Measurements from ENCODE around the gene ARHGEF38. TPM values are rescaled to one million over a fixed set of nuclear protein-coding genes. Genes with fewer than 3 reads are reported as not detected.
A peak's percentile ranks its signal among the peaks of the same experiment; 100 is the strongest.

ARHGEF38 gene
- total RNA-seq, 1 experiment from 2014 or later, result 0.15 TPM

DNA sequence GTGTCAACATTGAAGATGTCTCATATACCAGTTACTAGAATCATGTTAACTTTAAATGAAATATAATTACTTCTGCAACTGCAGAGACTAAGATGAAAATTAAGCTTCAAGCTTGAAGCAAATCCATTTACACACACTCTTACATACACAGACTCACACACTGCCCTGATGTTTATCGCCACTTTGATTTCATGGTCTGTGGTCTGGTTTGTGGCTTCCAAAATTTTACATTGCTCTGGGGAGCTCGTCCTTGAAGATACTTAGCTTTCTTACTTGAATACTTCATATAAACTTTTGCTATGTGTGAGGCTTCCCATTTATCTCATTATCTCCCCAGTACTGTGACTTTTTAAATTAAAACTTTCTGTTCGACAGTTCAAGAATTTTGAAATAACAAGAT lies 35.8 kb downstream of the ARHGEF38 start:
- no peak for TF ChIP-seq EZH2 (IDR thresholded peaks at IDR 0.05; ENCODE audit: low read depth)
- TF ChIP-seq, protein P1, sequence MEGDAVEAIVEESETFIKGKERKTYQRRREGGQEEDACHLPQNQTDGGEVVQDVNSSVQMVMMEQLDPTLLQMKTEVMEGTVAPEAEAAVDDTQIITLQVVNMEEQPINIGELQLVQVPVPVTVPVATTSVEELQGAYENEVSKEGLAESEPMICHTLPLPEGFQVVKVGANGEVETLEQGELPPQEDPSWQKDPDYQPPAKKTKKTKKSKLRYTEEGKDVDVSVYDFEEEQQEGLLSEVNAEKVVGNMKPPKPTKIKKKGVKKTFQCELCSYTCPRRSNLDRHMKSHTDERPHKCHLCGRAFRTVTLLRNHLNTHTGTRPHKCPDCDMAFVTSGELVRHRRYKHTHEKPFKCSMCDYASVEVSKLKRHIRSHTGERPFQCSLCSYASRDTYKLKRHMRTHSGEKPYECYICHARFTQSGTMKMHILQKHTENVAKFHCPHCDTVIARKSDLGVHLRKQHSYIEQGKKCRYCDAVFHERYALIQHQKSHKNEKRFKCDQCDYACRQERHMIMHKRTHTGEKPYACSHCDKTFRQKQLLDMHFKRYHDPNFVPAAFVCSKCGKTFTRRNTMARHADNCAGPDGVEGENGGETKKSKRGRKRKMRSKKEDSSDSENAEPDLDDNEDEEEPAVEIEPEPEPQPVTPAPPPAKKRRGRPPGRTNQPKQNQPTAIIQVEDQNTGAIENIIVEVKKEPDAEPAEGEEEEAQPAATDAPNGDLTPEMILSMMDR (conservative IDR thresholded peaks at IDR 0.05), result no peak
- no TSS peak for BruUV-seq (replicated peaks)
- H3F3A ChIP-seq (ENCODE audit: insufficient read depth, low read depth), result peaks cover 15% of the 10 kb centered on the region; the same call in 1 of the 2 replicates
- H2AFZ ChIP-seq, result no peak overlapping the region
- ChIA-PET POLR2A (ENCODE audit: unreplicated experiment) (no interaction called here), CTCF (no interaction called here)
- no peak for DNase-seq
- no peak overlapping the region for H3K4me3 ChIP-seq
- no peak overlapping the region for H3K4me2 ChIP-seq
- H3K4me1 ChIP-seq (replicated peaks; ENCODE audit: insufficient read depth), result peaks cover 35% of the 10 kb centered on the region
- H3K36me3 ChIP-seq (ENCODE audit: low read depth), result no peaks in the 10 kb centered on the region
- no peaks in the 10 kb centered on the region for H3K27me3 ChIP-seq (ENCODE audit: insufficient read depth, low read depth)
- no peaks in the 10 kb centered on the region for H4K20me1 ChIP-seq (ENCODE audit: insufficient read depth)
- H3K27ac ChIP-seq, result no peak overlapping the region
- intact Hi-C loops (cut with micrococcal nuclease; ENCODE audit: unreplicated experiment), result no loop called here
- H3K9me2 ChIP-seq (ENCODE audit: insufficient read depth), result no peaks in the 10 kb centered on the region
- no peaks in the 10 kb centered on the region for H3K9me3 ChIP-seq (ENCODE audit: insufficient read depth, low read depth)
- no peaks in the 10 kb centered on the region for H3K79me2 ChIP-seq (ENCODE audit: low read depth)

DNA sequence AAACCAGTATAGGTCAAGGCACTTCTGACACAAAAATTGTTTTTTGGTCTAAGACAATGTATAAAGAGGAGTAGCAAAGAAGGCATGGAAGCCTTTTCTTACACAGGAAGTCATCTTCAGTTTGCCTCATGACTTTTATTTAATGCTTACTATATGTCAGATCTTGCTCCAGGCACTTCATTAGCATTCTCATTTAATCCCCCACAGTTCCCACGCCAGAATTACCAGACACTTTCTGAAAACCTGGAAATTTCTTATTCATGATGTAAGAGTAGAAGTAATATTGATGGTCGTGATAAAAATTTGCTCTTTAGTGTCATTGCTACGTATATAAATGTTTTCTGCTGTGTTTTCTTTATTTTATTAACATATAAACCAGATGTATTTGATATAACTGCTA lies 39.2 kb downstream of the ARHGEF38 start:
- no peak for DNase-seq
- no TSS peak for BruUV-seq (replicated peaks)
- no peak overlapping the region for H3K27ac ChIP-seq
- H3K4me1 ChIP-seq (replicated peaks; ENCODE audit: insufficient read depth), result peaks cover 36% of the 10 kb centered on the region
- intact Hi-C loops (cut with micrococcal nuclease; ENCODE audit: unreplicated experiment), result no loop called here
- CTCF ChIA-PET, result no interaction called here
- no peaks in the 10 kb centered on the region for H3K27me3 ChIP-seq (ENCODE audit: insufficient read depth, low read depth)
- no peak overlapping the region for H3K4me2 ChIP-seq
- no peaks in the 10 kb centered on the region for H3K9me2 ChIP-seq (ENCODE audit: insufficient read depth)
- H2AFZ ChIP-seq, result no peak overlapping the region
- no peaks in the 10 kb centered on the region for H4K20me1 ChIP-seq (ENCODE audit: insufficient read depth)
- no peak for TF ChIP-seq EZH2 (IDR thresholded peaks at IDR 0.05; ENCODE audit: low read depth)
- TF ChIP-seq, protein P1 (conservative IDR thresholded peaks at IDR 0.05), result no peak
- POLR2A ChIA-PET (ENCODE audit: unreplicated experiment), result no interaction called here
- H3F3A ChIP-seq (ENCODE audit: insufficient read depth, low read depth), result peaks cover 18% of the 10 kb centered on the region
- H3K4me3 ChIP-seq, result no peak overlapping the region
- no peaks in the 10 kb centered on the region for H3K9me3 ChIP-seq (ENCODE audit: insufficient read depth, low read depth)
- H3K36me3 ChIP-seq (ENCODE audit: low read depth), result no peaks in the 10 kb centered on the region
- H3K79me2 ChIP-seq (ENCODE audit: low read depth), result no peaks in the 10 kb centered on the region

DNA sequence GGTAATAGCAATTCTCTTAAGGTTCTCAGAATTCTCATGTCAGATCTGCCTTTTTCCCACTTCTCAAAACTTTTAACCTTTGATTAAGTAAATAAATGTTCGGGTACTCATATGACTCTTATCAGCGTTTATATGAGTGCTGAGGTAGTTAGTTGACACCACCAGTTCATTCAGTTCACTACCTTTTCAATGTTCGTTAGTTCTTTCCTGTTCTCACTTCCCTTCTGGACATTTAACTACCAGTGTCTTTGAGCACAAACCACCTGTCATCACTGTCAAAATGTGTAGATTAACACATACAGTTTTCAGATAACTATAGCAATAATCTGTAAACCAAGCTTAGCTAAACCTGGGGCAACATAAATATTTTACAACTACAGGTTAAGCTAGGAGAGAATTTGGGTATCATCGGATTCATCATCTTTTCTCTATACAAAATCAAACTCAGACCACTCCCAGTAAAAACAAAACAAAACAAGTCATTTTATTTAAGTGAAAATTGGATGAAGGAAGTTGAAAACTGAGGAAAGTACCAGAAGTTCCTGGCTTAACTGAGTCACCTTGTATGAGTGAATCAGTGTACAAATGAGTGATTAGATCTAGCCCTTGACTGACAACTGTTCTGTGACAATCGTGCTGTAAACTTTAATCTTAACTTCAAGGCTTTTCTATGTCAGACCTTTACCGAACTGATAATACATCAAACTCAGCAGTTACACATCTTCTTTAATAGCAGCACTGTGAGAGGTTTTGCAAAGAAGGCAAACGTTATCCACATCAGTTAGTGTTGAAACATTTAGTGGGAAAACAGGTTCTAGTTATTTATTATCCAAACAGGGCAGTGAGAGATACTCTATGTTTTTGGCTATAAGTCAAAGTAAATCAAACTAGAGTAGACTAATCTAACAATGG lies 41.9 kb downstream of the ARHGEF38 start:
- peaks cover 14% of the 10 kb centered on the region for H3F3A ChIP-seq (ENCODE audit: insufficient read depth, low read depth)
- H3K4me1 ChIP-seq (replicated peaks; ENCODE audit: insufficient read depth), result peaks cover 31% of the 10 kb centered on the region
- peak overlapping the region; percentile 51 for H3K4me2 ChIP-seq
- H3K9me2 ChIP-seq (ENCODE audit: insufficient read depth), result no peaks in the 10 kb centered on the region
- H3K9me3 ChIP-seq (ENCODE audit: insufficient read depth, low read depth), result no peaks in the 10 kb centered on the region
- H3K79me2 ChIP-seq (ENCODE audit: low read depth), result no peaks in the 10 kb centered on the region
- DNase-seq, result peak in 1 of 2 experiments; percentile 69
- ChIA-PET POLR2A (ENCODE audit: unreplicated experiment) (no interaction called here), CTCF (no interaction called here)
- no TSS peak for BruUV-seq (replicated peaks)
- no peaks in the 10 kb centered on the region for H4K20me1 ChIP-seq (ENCODE audit: insufficient read depth)
- no peak overlapping the region for H3K4me3 ChIP-seq
- no peaks in the 10 kb centered on the region for H3K27me3 ChIP-seq (ENCODE audit: insufficient read depth, low read depth)
- no peak overlapping the region for H2AFZ ChIP-seq
- intact Hi-C loops (cut with micrococcal nuclease; ENCODE audit: unreplicated experiment), result no loop called here
- H3K27ac ChIP-seq, result no peak overlapping the region
- H3K36me3 ChIP-seq (ENCODE audit: low read depth), result no peaks in the 10 kb centered on the region
- TF ChIP-seq EZH2 (IDR thresholded peaks at IDR 0.05; ENCODE audit: low read depth), result no peak
- TF ChIP-seq, protein P1 (conservative IDR thresholded peaks at IDR 0.05), result no peak
